LNCaP clone FGC (cell line): Measurements from ENCODE around the gene REPIN1.

Experiments
- DNase-seq: peaks from one replicate; pipeline ENCODE4 v3.0.0-alpha.2; 2011; ENCODE audit warnings: low read depth
- H3K4me3 ChIP-seq: 2 replicates; pipeline ENCODE4 v1.5.1; 2011; ENCODE audit warnings: mild to moderate bottlenecking, low read depth, low read length, control low read depth
- CTCF ChIP-seq: IDR thresholded peaks from 2 replicates; pipeline ENCODE4 v1.5.1; 2012; ENCODE audit warnings: mild to moderate bottlenecking; ENCODE audit not compliant: control insufficient read depth, insufficient read depth; ENCODE audit errors: extremely low read depth

REPIN1 gene

GRCh38 chr7:150363872-150364271 lies 4.8 kb upstream of the REPIN1 start:
- no peak for TF ChIP-seq CTCF
- H3K4me3 ChIP-seq, result no peak overlapping the region
- DNase-seq, result no peak

GRCh38 chr7:150365194-150365593 lies 3.4 kb upstream of the REPIN1 start:
- no peak overlapping the region for H3K4me3 ChIP-seq
- DNase-seq, result no peak
- no peak for TF ChIP-seq CTCF

- no peak for DNase-seq
- H3K4me3 ChIP-seq, result no peak overlapping the region
- no peak for TF ChIP-seq CTCF
These were observed 2.8 kb upstream of the REPIN1 start for GRCh38 chr7:150365673-150366398.

- TF ChIP-seq CTCF, result no peak
- DNase-seq, result no peak
- H3K4me3 ChIP-seq, result peak overlapping the region; percentile 80
These were observed 936 bp upstream of the REPIN1 start for GRCh38 chr7:150367677-150368095.

DNA sequence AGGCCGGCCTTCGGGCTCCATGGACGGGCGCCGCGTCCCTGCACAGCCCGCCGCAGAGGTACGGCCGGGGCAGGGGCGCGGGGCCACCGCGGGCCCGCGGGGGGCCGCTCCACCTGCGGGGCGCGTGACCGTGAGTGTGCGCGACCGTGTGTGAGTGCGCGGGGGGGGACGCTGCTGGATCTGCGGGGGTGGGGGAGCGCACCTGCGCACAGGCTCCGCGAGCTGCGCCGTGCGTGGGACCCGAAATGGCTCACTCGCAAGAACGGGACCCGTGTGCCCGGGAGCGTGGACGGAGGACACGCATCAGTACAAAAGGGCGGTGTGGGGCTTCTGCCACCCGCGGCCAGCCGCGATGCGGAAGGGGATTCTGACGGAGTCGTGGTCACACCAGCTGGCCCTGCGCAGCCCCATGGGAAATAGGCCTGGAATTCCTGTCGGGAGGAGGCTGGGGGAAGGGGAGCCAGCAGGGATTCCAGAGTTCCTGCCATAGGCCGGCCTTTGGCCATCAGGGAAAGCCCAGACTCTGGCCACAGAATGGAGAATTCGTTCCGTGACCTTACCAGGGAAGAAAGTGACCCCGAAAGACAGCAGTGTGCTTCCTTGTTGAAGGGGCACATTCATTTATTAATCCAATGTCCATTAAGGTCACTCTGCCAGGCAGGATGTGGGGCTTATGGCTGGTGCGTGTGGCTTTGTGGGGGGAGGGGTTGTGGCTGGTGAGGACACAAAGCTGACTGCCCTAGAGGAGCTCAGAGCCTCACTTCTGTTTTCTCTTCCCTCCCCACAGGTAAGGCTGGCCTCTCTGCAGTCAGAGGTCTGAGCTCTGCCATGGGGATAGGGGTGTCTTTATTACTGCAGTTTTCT lies 494 bp downstream of the REPIN1 start:
- no peak for DNase-seq
- TF ChIP-seq CTCF, result no peak
- H3K4me3 ChIP-seq, result peak overlapping the region; percentile 80

GRCh38 chr7:150369748-150370501 lies 1.3 kb downstream of the REPIN1 start:
- no peak for TF ChIP-seq CTCF
- no peak for DNase-seq
- peak overlapping the region; percentile 80 for H3K4me3 ChIP-seq
